Fibroblast of mammary gland (primary cell): ENCODE data around the gene PTGER3.

Experiments
- DNase-seq: peaks from one replicate; pipeline ENCODE4 v3.0.0-alpha.2; 2010; ENCODE audit warnings: low read depth
- H3K4me3 ChIP-seq: 2 replicates; pipeline ENCODE4 v1.5.1; 2011; ENCODE audit warnings: low read depth, mild to moderate bottlenecking, low read length, moderate library complexity; ENCODE audit not compliant: control insufficient read depth
- CTCF ChIP-seq: conservative IDR thresholded peaks from 2 replicates; pipeline ENCODE4 v1.5.1; 2011; ENCODE audit warnings: low read depth, low read length, inconsistent platforms; ENCODE audit not compliant: control insufficient read depth, insufficient read depth

The PTGER3 gene

GRCh38 chr1:71041806-71042205 is 5.8 kb downstream of the PTGER3 start:
- H3K4me3 ChIP-seq, result no peak overlapping the region
- no peak for TF ChIP-seq CTCF
- DNase-seq, result no peak

GRCh38 chr1:71039661-71040262 is 7.9 kb downstream of the PTGER3 start:
- H3K4me3 ChIP-seq, result no peak overlapping the region
- DNase-seq, result no peak
- TF ChIP-seq CTCF, result no peak

GRCh38 chr1:71038942-71039341 is 8.7 kb downstream of the PTGER3 start:
- no peak overlapping the region for H3K4me3 ChIP-seq
- TF ChIP-seq CTCF, result no peak
- DNase-seq, result no peak

GRCh38 chr1:71037829-71038620 is 9.6 kb downstream of the PTGER3 start:
- TF ChIP-seq CTCF, result no peak
- no peak for DNase-seq
- H3K4me3 ChIP-seq, result no peak overlapping the region

- H3K4me3 ChIP-seq, result no peak overlapping the region
- DNase-seq, result no peak
- TF ChIP-seq CTCF, result no peak
Measured at GRCh38 chr1:71037066-71037465, 10.6 kb downstream of the PTGER3 start.

- no peak for TF ChIP-seq CTCF
- DNase-seq, result no peak
- no peak overlapping the region for H3K4me3 ChIP-seq
Measured at GRCh38 chr1:71033136-71033535, 14.5 kb downstream of the PTGER3 start.
